Vagina (tissue), 2 donors: ENCODE measurements around the gene DNAH10. TPM values are rescaled to one million over a fixed set of nuclear protein-coding genes. Genes with fewer than 3 reads are reported as not detected.
"Not testable (repeated sequence)": the region's sequence is repeated elsewhere in the genome, so short reads cannot be mapped to it uniquely, and the experiment has no call there.

Source experiments
- DNase-seq, 2 donors: peaks; one replicate each; pipeline ENCODE4 v3.0.0-alpha.2; 2017; ENCODE audit errors: extremely low spot score in 2 of 2
- H3K27ac ChIP-seq: fragments of 200-600 bp; sonication (generic); one replicate; pipeline ENCODE4 v1.5.1; 2019
- H3K27me3 ChIP-seq: fragments of 200-600 bp; sonication (generic); one replicate; pipeline ENCODE4 v1.5.1; 2019
- H3K36me3 ChIP-seq, 2 donors: fragments of 200-600 bp; sonication (generic); one replicate each; pipeline ENCODE4 v1.5.1; 2017 to 2019
- H3K4me1 ChIP-seq: fragments of 200-600 bp; sonication (generic); one replicate; pipeline ENCODE4 v1.5.1; 2019
- H3K4me3 ChIP-seq, 2 donors: fragments of 200-600 bp; sonication (generic); 1 replicate in 1 of 2; 2 replicates in 1 of 2; pipeline ENCODE4 v1.5.1; 2016 to 2019
- H3K9me3 ChIP-seq: fragments of 200-600 bp; sonication (generic); one replicate; pipeline ENCODE4 v1.5.1; 2019
- POLR2A ChIP-seq, 2 donors: fragments of 450-650 bp; IDR thresholded peaks; one replicate each; pipeline ENCODE4 v1.6.1; 2017; ENCODE audit warnings: antibody characterized with exemption in 2 of 2, mild to moderate bottlenecking in 2 of 2, moderate library complexity in 2 of 2
- POLR2AphosphoS5 ChIP-seq, 2 donors: sonication (generic); formaldehyde crosslinking; IDR thresholded peaks; one replicate each; pipeline ENCODE4 v1.9.0; 2017; ENCODE audit warnings: antibody characterized with exemption in 2 of 2, mild to moderate bottlenecking in 2 of 2, low read depth in 1 of 2; ENCODE audit not compliant: insufficient read depth in 1 of 2
- intact Hi-C: fragments of 100-400 bp; cut with DNase I; formaldehyde crosslinking; loops from one replicate; pipeline ENCODE4 v1.15.1; 2023
- total RNA-seq: library from RNA; depleted of rRNA; stranded (reverse); fragments of >200 nt; gene quantifications from one replicate; pipeline ENCODE4 v1.2.3, GENCODE V29; 2016
- TF ChIP-seq, protein P1 (sequence below), 3 experiments: fragments of 450-650 bp in 2 of 3; fragments of 200-600 bp in 1 of 3; sonication (generic) in 1 of 3; IDR thresholded peaks; one replicate each; pipeline ENCODE4 v1.5.1; 2017 to 2019; ENCODE audit warnings: antibody characterized with exemption in 3 of 3, mild to moderate bottlenecking in 2 of 3, moderate library complexity in 2 of 3

Gene DNAH10
- total RNA-seq, 1 donor from 2014 or later, result not detected

DNA sequence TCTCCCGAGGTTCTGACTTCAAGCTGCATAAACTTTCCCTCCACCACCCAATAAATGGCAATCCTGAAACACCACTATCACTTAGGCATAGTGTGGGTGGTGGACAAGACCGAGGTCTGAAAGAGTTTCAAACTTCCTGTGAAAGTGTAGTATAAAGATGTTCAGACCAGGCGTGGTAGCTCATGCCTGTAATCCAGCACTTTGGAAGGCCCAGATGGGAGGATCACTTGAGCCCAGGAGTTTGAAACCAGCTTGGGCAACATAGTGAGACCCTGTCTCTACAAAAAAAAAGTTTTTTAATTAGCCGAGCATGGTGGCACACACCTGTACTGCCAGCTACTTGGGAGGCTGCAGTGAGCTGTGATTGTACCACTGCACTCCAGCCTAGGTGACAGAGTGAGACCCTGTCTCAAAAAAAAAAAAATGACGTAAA is 148.7 kb downstream of the DNAH10 start:
- TF ChIP-seq POLR2A (IDR thresholded peaks at IDR 0.05) (no peak), POLR2AphosphoS5 (IDR thresholded peaks at IDR 0.05; ENCODE audit: insufficient read depth in 1 of 2, low read depth in 1 of 2) (no peak)
- TF ChIP-seq, protein P1, sequence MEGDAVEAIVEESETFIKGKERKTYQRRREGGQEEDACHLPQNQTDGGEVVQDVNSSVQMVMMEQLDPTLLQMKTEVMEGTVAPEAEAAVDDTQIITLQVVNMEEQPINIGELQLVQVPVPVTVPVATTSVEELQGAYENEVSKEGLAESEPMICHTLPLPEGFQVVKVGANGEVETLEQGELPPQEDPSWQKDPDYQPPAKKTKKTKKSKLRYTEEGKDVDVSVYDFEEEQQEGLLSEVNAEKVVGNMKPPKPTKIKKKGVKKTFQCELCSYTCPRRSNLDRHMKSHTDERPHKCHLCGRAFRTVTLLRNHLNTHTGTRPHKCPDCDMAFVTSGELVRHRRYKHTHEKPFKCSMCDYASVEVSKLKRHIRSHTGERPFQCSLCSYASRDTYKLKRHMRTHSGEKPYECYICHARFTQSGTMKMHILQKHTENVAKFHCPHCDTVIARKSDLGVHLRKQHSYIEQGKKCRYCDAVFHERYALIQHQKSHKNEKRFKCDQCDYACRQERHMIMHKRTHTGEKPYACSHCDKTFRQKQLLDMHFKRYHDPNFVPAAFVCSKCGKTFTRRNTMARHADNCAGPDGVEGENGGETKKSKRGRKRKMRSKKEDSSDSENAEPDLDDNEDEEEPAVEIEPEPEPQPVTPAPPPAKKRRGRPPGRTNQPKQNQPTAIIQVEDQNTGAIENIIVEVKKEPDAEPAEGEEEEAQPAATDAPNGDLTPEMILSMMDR (IDR thresholded peaks at IDR 0.05), result no peak
- no peak for DNase-seq
- peaks cover 14% of the 10 kb centered on the region for H3K4me1 ChIP-seq
- H3K9me3 ChIP-seq, result no peaks in the 10 kb centered on the region
- H3K4me3 ChIP-seq, result no peak overlapping the region
- no peak overlapping the region for H3K27ac ChIP-seq
- no peaks in the 10 kb centered on the region for H3K27me3 ChIP-seq
- intact Hi-C loops, result no loop called here
- H3K36me3 ChIP-seq, result no peaks in the 10 kb centered on the region

DNA sequence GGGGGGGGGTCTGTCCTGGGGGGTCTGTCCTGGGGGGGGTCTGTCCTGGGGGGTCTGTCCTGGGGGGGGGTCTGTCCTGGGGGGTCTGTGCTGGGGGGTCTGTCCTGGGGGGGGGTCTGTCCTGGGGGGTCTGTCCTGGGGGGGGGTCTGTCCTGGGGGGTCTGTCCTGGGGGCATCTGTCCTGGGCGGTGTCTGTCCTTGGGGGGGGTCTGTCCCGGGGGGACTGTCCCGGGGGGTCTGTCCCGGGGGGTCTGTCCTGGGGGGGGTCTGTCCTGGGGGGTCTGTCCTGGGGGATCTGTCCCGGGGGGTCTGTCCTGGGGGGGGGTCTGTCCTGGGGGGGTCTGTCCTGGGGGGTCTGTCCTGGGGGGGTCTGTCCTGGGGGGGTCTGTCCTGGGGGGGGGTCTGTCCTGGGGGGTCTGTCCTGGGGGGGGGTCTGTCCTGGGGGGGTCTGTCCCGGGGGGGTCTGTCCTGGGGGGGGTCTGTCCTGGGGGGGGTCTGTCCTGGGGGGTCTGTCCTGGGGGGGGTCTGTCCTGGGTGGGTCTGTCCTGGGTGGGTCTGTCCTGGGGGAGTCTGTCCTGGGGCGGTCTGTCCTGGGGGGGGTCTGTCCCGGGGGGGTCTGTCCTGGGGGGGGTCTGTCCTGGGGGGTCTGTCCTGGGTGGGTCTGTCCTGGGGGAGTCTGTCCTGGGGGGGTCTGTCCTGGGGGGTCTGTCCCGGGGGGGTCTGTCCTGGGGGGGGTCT is 149.7 kb downstream of the DNAH10 start:
- H3K27ac ChIP-seq, DNase-seq, H3K9me3 ChIP-seq, H3K4me3 ChIP-seq, intact Hi-C loops, H3K27me3 ChIP-seq, H3K36me3 ChIP-seq: not testable (repeated sequence)
- H3K4me1 ChIP-seq, result peaks cover 10% of the 10 kb centered on the region

DNA sequence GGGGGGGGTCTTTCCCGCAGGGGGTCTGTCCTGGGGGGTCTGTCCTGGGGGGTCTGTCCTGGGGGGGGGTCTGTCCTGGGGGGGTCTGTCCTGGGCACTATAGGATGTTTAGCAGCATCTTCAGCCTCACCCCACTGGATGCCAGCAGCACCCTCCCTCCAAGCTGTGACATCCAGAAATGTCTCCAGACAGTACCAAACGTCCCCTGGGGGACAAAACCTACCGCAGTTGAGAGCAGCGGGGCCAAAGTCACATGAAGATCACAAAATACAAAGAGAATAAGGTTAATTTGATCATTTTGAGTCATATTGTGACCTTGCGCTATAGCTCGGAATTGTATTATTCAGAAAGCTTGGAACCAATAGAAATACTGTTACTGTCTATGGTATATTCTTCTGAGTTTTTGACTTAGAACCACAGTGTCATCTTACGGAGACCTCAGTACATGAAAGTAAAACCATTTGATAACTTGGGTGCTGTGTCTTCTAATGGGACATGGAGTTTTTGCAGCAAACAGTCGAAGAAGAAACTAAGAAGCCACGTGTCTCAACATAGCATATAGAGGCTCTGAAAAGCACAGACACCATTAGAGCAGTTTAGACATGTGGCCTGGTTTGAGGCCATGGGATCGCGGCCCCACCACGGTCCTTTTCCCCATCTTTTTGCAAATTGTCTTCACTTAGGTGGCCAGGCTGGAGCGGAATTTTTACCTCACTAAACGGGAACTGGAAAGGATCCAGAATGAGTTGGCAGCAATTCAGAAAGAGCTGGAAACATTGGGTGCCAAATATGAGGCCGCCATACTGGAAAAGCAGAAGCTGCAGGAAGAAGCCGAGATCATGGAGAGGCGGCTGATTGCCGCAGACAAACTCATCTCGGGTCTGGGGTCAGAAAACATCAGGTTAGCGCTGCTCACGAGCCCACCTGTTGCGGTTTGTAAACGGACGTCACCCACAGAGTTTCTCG is 150.6 kb downstream of the DNAH10 start:
- no peaks in the 10 kb centered on the region for H3K27me3 ChIP-seq
- H3K9me3 ChIP-seq, result no peaks in the 10 kb centered on the region
- H3K4me1 ChIP-seq, result peaks cover 2% of the 10 kb centered on the region
- no peaks in the 10 kb centered on the region for H3K36me3 ChIP-seq
- H3K27ac ChIP-seq, result no peak overlapping the region
- intact Hi-C loops, result no loop called here
- DNase-seq, result no peak
- no peak overlapping the region for H3K4me3 ChIP-seq
- TF ChIP-seq, protein P1 (IDR thresholded peaks at IDR 0.05), result no peak

DNA sequence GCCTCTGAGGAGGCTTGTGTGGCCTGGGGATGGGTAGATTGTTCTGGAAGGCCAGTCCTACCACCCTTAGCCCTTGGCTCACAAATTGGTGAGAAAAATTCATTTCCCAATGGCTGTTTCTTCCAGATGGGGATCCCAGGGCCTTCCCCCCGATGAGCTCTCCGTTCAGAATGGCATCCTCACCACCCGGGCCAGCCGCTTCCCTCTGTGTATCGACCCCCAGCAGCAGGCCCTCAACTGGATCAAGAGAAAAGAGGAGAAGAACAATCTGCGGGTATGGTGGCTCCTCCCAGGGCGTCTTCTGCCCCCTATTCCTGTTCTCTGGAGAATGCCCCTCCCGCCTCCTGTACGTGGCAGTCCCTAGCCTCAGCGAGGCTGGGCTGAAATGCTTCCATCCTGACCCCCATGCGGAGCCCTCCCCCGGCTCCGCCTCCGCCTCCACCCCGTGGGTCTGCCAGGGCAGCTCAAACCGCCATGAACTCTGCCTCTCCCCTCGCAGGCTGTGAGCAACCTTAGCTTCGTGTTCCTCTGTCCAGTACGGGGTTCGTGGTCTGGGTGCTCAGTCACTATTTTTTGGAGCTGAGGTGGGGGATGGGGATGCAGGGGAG is 152.7 kb downstream of the DNAH10 start:
- no peaks in the 10 kb centered on the region for H3K4me1 ChIP-seq
- H3K27ac ChIP-seq, result no peak overlapping the region
- H3K36me3 ChIP-seq, result no peaks in the 10 kb centered on the region
- intact Hi-C loops, result no loop called here
- no peaks in the 10 kb centered on the region for H3K27me3 ChIP-seq
- DNase-seq, result no peak
- TF ChIP-seq POLR2AphosphoS5 (IDR thresholded peaks at IDR 0.05; ENCODE audit: insufficient read depth in 1 of 2, low read depth in 1 of 2) (no peak), POLR2A (IDR thresholded peaks at IDR 0.05) (no peak)
- TF ChIP-seq, protein P1 (IDR thresholded peaks at IDR 0.05), result no peak
- no peak overlapping the region for H3K4me3 ChIP-seq
- H3K9me3 ChIP-seq, result no peaks in the 10 kb centered on the region

DNA sequence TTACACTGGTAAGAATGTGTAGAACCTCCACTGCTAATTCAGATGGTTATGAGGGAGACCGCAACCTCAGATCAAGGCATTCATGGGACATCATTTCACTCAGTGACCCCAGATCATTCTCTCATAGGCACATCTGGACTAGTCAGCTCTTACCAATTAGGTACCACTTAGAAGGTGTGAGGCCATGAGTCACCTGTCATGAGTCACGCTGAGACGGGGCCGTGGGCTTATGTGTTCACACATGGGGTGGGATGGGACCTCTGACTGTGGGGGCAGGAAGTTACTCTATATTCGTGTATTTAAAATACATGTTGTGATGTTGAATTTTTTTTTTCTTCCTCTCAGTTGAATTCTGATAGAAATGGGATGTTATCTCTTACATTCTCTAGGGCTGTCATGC is 154.6 kb downstream of the DNAH10 start:
- no peaks in the 10 kb centered on the region for H3K4me1 ChIP-seq
- TF ChIP-seq POLR2A (IDR thresholded peaks at IDR 0.05), result no peak
- TF ChIP-seq, protein P1 (IDR thresholded peaks at IDR 0.05), result no peak
- no peak for TF ChIP-seq POLR2AphosphoS5 (IDR thresholded peaks at IDR 0.05; ENCODE audit: insufficient read depth in 1 of 2, low read depth in 1 of 2)
- no peaks in the 10 kb centered on the region for H3K27me3 ChIP-seq
- H3K27ac ChIP-seq, result no peak overlapping the region
- no peaks in the 10 kb centered on the region for H3K9me3 ChIP-seq
- H3K36me3 ChIP-seq, result no peaks in the 10 kb centered on the region
- intact Hi-C loops, result no loop called here
- no peak overlapping the region for H3K4me3 ChIP-seq
- DNase-seq, result no peak
